Islet of Langerhans (tissue), 1 donor: Measurements from ENCODE around the gene SHROOM3.
A peak's percentile ranks its signal among the peaks of the same experiment; 100 is the strongest.

Experiments used
- FAIRE-seq: peaks from one replicate; lab custom pipeline; 2011; peaks lifted over from hg19 to GRCh38; lab: Jason Lieb, UNC

SHROOM3 gene

DNA sequence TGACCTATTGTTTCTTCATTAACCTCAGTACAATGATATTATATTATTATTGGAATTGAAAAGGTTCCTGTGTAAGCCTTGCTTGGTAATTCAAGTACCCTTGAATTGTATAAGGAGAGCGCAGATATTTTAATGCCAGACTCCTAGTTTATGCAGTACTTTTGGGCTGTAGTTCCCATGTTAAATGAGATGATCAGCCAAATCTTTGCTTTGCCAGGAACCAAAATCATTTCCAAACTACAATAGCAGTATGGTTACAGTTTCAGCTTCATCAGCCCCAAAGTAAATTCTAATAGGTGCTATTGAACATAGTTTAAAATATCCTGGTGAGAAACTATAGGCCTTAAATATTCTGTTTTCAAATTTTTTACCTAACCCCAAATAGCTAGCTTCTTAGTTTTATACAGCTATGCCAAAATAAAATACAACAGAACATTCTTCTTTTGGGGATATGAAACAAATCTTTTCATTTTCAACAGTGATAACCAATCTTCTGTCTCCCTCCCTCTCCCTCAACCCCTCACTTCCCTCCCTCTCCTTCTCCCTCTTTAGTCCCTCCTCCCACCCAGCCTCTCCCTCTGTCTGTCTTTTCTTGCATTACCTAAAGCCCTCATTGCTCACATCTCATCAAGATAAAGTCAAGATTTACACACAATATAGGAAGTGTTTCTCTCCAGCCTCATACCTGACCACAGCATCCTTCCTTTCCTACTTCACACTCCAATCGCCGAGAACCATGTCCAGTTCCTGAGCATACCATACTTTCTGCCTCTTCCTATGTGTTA, 190.1 kb downstream of the SHROOM3 start:
- FAIRE-seq = no peak

DNA sequence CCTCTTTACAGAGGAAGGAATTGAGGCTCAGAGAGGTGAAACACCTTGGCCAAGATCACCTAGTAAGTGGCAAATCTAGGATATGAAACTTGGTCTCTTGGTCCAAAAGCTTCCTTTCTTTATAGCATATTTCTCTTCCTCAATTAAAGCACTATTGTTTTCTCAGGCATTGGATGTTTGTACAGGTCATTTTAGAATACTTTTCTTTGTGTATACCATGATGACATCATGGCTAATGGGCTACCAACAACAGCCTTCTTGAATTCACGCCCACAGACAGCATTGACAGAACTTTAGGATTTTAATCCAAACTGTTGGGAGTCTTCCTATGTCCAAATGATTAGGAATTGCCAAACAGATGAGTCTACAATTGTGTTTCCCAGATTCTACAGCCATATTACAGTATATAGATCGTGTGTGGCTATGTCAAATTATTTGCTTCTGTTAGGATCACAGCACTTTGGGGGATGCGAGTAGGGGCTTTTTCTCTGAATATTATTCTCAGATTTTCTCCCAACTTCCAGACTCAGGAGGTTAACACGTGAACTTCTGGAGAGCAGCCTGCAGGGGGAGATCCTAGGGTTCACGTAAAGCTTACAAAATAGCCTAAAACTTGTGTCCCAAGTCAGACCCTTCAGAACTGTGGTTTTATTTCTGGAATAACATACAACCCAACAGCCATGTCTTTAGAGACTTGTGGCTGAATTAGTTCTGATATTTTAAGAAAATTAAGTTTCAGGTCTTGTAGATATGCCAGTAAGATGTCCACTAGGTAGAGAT, 191.8 kb downstream of the SHROOM3 start:
- FAIRE-seq = no peak

DNA sequence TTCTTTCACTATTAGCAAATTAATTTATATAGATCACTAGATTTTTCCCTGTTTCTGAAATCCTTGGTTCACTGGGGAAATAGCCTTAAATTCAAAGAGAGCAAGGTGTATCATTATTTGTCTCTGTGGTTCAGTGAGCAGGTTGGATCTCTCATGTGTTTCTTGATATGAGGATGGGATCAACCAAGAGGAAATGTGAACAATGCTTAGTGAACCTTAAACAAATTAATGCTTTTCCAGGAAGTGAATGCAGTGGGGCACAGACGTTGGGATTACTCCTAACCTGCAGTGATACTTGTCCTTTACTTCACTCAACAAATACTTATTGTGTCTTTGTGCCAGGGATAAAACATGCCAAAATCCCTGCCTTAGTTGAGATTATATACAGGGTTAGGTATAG, 193.2 kb downstream of the SHROOM3 start:
- FAIRE-seq = no peak

DNA sequence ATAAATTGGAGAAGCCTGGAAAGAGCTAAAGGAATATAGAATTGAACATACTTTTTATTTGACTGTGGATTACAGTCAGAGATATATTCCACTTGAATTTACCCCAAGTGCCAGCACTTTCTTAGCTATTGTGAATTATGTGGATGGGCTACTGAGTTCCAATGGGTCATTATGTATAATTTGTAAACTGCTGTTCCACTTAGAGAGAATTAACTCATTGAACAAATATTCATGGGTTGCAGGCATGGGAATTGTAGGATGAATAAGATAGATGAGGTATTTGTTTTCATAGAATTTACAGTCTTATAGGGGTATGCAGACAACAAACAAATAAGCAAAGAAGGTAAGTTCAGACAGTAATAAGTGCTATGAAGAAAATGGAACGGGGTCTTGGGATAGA, 195.7 kb downstream of the SHROOM3 start:
- FAIRE-seq = no peak

DNA sequence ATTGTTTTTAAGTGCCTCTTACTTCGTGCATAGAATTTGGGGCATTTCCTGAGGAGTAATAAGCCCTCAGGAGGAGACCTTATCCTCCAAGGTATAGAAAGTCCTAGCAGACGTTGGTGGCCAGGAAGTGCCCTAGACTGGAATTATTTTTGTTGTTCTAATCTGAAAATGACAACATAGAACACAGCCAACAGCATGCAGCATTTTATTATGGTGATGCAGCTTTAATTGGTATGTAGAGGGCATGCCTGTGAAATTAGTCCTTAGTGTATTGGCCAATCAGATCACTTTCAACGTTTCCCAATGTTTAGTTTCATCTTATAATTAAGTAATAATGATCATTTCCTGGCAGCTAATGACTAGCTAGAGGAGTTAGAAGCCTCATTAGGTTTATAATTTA, 199.2 kb downstream of the SHROOM3 start:
- FAIRE-seq = peak; percentile 13

DNA sequence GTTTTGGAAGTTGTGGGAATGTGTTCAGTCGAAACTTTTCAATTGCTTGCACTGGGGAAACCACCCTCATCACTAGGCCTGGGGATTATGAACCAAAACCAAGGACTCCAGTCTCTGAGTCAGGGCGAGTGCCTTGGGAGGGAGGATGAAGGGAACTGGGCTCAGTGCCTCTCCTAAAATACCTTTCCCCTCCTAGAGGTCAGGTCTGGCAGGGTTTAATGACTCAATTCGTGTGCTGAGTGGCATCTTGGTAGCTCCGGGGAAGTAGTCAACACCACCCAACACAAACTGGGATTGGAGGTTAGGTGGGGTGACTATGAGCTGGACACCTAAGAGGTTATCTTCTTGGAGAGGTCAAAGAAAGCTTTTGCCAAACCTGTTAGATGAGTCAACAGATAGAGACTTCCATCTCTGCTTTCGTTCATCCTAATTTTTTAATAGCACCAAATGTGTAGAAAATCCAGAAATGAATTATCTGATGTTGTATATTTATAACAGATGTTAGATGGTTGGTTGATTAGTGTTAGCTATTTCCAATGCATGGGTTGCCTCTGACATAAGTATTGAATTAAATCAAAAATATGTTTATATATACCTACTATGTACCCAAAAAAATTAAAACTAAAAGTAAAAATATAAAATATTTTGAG, 202.8 kb downstream of the SHROOM3 start:
- no peak for FAIRE-seq

DNA sequence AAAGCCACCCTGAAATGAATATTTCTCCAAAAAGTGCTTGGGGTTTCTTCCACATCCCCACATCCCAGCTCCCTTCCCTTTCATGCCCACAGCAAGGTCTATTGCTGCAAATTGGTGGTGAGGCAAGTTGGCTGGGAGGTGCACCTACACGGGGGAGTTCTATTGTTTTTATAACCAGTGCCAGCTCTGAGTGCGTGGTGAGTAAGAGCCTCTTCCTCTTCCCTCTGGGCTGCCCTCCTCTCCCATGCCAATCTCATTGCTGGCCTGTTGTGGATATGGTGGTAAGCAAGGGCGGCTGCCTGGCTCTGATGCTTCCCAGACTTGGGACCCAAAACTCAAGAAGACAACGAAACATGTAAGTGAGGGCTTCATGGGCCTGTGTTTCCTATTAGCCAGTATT, 204.3 kb downstream of the SHROOM3 start:
- FAIRE-seq = no peak

DNA sequence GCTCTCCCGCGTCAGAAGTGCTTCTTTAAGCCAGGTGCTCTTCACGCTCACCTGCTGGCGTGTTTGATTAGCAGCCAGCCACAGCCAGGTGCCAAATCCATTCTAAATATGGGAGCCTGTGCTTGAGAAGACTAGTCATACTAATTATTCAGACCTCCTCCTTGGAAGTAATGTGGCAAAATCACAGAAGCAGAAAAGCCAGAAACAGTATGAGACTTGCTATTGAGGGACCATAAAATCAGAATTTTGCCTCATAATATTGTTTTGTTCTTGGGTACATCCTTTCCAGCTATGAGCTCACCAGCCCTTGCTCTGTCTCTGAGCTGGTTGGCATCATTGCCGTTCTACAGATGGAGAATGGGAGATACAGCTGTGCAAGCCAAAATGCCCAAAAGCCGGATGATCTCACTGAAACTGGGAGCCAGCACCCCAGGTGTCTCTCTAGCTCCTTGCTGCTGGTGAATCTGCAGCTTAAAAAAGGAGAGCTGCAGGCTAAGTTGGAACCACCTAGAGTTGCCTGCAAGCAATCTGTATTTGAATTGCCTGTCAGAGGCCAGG, 205.4 kb downstream of the SHROOM3 start:
- FAIRE-seq = no peak

DNA sequence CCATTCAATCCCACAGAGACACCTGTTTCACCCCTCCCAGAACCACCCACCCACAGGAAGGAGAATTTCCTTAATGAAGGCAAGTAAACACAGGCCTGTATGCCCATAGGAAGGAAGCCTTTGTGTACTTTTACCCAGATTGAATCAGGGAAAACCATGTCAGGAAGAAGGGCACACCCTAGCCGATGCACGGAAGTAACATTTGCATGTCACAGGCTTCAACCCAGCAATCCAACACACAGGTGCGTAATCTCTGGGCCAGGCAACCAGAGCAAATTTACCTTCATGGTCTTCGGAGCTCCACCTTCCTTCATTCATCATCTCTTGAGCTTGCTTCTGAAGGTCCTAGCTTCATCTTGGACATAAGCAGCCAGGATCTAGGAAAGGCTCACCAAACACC, 206.3 kb downstream of the SHROOM3 start:
- FAIRE-seq = no peak

DNA sequence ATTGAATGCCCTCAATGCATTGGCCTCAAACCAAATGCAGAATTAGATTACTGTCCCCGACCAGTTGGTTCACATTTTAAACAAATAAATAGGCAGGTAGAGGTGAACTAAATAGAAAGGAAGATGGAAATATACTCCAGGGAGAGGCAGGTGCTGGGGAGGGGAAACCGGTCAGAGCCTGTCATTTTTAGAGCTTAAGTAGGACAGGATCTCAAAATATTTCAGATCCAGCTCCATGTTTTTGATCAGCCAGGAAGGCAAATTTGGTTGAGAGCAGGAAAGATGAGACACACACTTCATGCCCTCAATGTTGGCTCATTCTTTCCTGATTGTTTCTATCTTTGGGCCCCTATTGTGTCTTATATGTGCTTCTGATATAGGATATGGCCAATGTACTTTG, 206.7 kb downstream of the SHROOM3 start:
- FAIRE-seq = no peak

DNA sequence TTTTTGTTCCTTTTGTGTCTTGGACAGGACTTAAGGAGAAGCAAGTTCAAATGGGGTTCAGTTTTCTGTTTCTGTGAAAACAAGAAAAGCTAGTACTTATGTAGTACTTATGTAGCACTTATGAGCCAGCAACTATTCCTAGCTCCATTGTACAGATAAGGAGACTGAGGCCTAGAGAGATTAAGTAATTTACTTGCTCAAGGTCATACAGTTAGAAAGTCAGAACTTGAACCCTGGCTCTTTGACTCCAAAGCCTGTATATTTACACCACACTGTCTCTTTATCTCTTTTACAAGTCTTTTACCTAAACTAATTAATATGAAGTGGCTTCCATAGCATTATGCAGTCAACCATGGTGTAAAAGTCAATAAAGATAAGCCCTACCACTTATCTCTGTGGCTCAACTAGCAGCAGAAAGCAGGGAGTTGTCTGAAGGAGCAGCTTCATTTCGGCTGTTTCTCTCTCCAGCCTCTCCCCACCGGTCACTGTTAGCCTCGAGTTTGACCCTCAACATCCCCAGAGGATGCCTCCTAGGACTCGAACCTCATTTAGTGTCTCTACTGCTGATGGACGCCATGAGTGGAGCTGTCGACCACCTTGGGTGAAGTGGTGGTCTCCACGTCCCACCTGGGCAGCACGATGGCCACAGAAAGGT, 209.9 kb downstream of the SHROOM3 start:
- FAIRE-seq = no peak

DNA sequence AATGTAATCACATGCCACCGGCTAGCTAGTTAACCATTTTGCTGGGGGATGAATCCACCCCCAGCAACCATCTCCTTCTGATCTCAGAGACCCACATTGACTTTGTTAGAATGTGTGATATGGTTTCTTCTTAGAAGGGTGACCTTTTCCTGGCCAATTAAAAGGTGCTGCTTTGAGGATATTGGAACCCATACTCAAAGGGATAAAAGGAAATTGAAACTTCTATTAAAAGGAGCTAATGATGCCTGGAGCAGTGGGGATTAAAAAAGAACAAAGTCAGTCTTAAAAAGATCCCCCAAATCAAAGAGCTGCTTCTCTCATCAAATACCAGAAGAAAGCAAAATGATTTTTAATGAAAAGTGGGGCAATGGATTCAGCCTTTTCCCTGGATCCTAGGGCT, 214.1 kb downstream of the SHROOM3 start:
- no peak for FAIRE-seq

DNA sequence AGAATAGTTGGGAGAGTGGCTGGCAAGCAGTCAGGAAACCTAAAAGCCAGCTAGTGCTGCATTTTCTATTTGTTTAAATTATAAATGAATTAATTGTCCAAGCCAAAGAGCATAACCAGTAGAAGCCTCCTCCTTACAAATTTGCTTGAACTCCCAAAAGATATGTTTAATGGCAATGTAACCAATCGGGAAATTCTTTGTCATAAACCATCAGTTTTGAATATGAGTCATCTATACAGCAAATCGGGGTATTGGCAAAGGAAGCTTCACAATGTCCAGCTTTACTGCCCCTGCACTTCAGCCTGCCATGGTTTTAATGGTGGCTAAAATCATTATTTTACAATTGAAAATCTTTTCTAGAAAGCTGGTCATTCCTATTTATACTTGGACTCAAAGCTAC, 216.6 kb downstream of the SHROOM3 start:
- FAIRE-seq = no peak

DNA sequence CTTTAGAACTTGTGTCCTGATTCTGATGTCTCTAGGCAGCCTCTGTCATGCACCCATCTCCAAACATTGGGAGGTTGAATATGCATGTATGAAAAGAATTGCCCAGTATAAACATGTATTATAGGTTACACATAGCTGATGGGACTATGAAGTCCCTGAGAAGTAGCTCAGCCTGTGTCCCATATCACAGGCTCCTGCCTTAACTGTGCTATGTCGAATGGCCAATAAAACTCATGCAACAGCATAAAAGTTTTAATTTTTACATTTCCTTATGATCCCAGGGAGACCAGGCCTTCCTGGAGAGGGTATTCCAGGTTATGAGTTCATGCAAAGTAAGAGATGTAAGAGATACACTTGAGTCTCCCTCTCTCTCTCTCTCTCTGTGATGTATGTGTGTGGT, 217.4 kb downstream of the SHROOM3 start:
- no peak for FAIRE-seq

DNA sequence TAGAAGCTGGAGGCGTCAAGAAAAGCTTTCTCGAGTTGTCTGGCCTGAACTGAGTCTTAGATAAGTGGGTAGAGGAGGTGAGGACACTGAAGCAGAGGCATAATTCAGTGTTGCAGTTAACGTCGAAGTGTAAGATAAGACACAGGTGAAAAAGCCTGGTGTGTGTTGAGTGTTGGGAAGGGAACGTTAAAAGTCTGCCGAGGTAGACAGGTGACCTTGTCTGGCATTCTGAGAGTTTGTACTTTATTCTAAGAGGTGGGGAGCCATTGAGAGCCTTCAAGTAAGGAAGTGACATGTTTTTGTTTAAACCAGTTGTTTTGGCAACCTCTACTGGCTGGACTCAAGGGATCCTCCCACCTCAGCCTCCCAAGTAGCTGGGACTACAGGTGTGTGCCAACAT, 219.1 kb downstream of the SHROOM3 start:
- no peak for FAIRE-seq

DNA sequence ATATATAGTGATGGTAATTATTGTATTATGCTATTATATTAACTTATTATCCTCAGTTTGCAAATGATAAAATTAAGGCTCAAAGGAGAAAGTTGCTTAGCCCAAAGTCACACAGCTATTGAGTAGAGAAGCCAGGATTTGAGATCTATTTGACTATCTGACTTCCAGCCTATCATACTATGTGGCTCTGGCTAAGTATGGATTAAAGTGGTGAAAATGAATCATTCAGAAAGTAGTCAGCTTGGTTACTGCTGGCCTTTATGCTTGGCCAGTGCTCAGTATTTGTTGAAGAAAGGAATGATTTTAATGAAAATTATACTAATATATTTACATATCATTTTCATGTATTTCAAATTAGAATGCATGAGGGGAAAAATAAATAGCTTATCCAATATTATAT, 219.8 kb downstream of the SHROOM3 start:
- FAIRE-seq = no peak

DNA sequence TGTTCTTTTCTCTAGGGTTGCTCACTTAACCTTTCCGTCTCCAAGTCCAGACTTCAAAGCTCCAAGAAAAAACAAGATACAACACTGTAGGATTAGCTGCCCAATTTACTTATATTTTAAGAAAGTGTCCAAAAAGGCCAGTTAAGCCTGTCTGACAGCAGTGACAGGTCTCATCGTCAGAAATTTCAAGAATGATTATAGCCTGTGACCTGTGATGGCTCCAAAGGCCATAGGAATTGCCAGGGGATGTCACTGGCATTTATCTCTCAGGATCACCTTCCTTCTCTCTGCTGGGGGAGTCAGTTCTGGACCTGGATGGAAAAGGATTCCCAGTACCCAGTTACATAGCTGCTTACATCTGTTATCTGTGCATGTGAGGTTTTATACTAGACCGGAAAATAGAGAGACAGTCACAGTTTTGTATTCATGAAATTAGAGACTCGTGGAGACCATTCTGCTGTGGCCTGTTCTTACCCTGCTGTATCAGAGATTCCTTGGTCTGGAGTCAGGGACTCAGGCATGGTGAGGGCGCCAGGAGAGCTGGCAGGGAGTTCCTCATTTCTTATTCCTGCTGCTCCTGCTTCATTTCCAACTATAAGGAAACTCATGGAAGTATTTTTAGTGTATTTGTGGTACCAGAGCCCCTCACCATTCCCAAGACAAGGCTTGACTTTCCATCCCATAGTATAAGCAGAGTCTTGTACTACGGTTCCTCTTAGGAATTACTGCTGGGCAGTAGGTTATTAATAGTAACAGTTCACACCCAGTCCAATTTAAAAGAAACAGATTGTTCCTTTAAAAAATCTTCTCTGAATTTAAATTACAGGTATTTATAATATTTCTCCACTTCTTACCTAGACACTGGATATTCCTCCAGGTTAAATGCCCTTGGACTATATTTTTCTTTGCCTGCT, 220.8 kb downstream of the SHROOM3 start:
- FAIRE-seq = no peak

DNA sequence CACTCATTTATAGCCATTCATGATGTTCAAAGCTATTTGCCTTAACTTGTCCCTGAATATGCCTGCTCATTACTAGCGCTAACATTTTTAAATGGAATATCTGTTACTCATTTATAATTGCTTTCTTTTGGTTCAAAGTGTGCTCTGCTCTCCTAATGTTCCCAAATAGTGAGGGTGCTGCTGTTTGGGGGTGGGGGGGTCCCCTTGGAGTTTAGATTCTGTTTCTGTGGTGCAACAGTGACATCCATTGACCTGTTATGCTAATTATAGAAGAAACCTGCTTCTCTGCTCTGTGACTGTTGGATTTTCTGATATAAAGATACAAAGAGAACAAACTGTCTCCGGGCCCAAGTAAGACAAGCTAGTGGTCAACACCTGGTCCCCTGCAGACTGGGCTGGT, 222.4 kb downstream of the SHROOM3 start:
- no peak for FAIRE-seq

DNA sequence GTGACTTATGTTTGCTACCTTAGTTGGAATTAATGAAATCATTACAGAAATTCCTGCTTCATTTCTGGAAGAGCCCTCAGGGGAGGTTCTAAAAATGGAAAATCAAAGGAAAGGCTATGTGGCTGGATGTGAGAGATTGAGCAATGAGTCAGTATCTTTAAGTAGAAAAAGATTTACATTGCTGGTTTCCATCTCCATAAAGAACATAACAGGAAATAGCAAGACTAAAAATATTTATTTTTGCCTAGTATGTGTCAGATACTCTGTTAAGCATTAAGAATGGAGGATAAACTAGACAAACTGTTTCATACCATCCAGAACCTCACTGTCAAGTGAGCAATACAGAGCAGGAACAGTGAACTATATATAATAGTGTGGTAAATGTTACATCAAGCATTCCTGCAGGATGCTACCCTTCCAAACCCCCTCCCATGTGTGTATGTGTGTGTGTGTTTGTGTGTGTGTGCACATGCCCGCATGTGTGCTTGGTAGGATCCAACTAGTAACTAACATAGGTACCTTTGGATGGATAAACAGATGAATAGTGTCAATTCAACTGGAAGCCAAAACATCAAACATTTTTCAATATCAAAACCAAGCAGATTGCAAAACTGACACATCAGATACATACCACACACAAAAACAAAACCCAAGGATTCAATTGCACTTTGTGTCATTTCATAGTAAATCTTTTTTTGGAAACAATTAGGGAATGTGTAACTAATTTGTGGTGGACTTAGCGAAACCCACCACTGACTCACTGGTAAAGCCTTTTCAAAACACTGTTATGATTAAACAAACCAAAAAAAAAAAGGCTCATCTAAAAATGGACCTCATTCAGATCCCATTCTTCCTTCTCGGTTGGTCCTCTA, 223.4 kb downstream of the SHROOM3 start:
- no peak for FAIRE-seq

DNA sequence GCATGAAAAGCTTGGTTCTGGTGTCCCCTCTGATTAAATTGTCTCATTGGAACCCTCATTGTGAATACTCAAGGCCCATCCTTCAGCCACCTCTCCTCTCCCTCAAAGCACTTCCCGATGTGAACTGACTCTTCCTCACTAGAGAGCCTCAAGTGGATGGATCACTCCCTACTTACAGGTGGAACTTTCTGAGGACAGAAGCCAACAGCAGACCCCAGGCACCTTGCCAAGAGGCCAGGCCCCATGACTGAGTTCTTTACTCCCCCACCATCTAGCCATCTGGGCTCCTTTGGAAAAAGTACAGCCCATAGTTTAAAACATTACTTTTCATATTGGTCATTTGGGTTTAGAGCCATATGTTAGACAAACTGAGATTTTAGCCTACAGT, 224.1 kb downstream of the SHROOM3 start:
- FAIRE-seq = no peak
